Endothelial cell (in vitro differentiated cells): ENCODE measurements around the gene FUT8. TPM values are rescaled to one million over a fixed set of nuclear protein-coding genes. Genes with fewer than 3 reads are reported as not detected.

Source experiments
- DNase-seq: peaks from one replicate; pipeline ENCODE4 v3.0.0; 2021; ENCODE audit warnings: low spot score
- H3K27ac Mint-ChIP-seq: one replicate; pipeline ENCODE4 v1.8.0; 2021; ENCODE audit warnings: mixed read lengths, inconsistent platforms; ENCODE audit not compliant: unreplicated experiment
- H3K27me3 Mint-ChIP-seq: one replicate; pipeline ENCODE4 v1.8.0; 2021; ENCODE audit warnings: mild to moderate bottlenecking, moderate library complexity, mixed read lengths, inconsistent platforms; ENCODE audit not compliant: unreplicated experiment
- H3K36me3 Mint-ChIP-seq: one replicate; pipeline ENCODE4 v1.8.0; 2021; ENCODE audit warnings: mild to moderate bottlenecking, low read depth, mixed read lengths, inconsistent platforms; ENCODE audit not compliant: unreplicated experiment
- H3K4me1 Mint-ChIP-seq: one replicate; pipeline ENCODE4 v1.8.0; 2021; ENCODE audit warnings: mild to moderate bottlenecking, mixed read lengths, inconsistent platforms; ENCODE audit not compliant: unreplicated experiment
- H3K4me3 Mint-ChIP-seq: one replicate; pipeline ENCODE4 v1.8.0; 2021; ENCODE audit warnings: mild to moderate bottlenecking, mixed read lengths, inconsistent platforms; ENCODE audit not compliant: unreplicated experiment
- H3K9me3 Mint-ChIP-seq: one replicate; pipeline ENCODE4 v1.8.0; 2021; ENCODE audit warnings: mixed read lengths, inconsistent platforms; ENCODE audit not compliant: unreplicated experiment
- CTCF ChIP-seq: fragments of 200-600 bp; sonication (generic); IDR thresholded peaks from one replicate; pipeline ENCODE4 v1.5.0; 2021; ENCODE audit warnings: antibody characterized with exemption; ENCODE audit not compliant: unreplicated experiment
- total RNA-seq: library from RNA; stranded (reverse); fragmentation: NEBNext Ultra II Directional; extraction: Animal tissue kit (Norgen Biotek cat#: 25700); gene quantifications from one replicate; pipeline ENCODE4 v1.2.1, GENCODE V29; 2021; ENCODE audit not compliant: unreplicated experiment

Gene FUT8
- total RNA-seq, 1 donor from 2014 or later, result 65.4 TPM

GRCh38 chr14:65478017-65478416, 65.5 kb downstream of the FUT8 start:
- H3K4me1 Mint-ChIP-seq, result peaks cover 2% of the 10 kb centered on the region
- no peak overlapping the region for H3K4me3 Mint-ChIP-seq
- no peaks in the 10 kb centered on the region for H3K36me3 Mint-ChIP-seq
- no peaks in the 10 kb centered on the region for H3K27me3 Mint-ChIP-seq
- H3K9me3 Mint-ChIP-seq, result no peaks in the 10 kb centered on the region
- TF ChIP-seq CTCF, result no peak
- no peak for DNase-seq
- no peak overlapping the region for H3K27ac Mint-ChIP-seq

GRCh38 chr14:65478596-65478995, 66.1 kb downstream of the FUT8 start:
- peaks cover 2% of the 10 kb centered on the region for H3K4me1 Mint-ChIP-seq
- H3K9me3 Mint-ChIP-seq, result no peaks in the 10 kb centered on the region
- no peak overlapping the region for H3K27ac Mint-ChIP-seq
- DNase-seq, result no peak
- no peaks in the 10 kb centered on the region for H3K36me3 Mint-ChIP-seq
- no peak overlapping the region for H3K4me3 Mint-ChIP-seq
- no peak for TF ChIP-seq CTCF
- no peaks in the 10 kb centered on the region for H3K27me3 Mint-ChIP-seq

- Mint-ChIP-seq H3K27me3 (no peaks in the 10 kb centered on the region), H3K9me3 (no peaks in the 10 kb centered on the region), H3K36me3 (no peaks in the 10 kb centered on the region), H3K4me3 (no peak overlapping the region), H3K4me1 (peaks cover 2% of the 10 kb centered on the region), H3K27ac (no peak overlapping the region)
- TF ChIP-seq CTCF, result no peak
- no peak for DNase-seq
Measured at GRCh38 chr14:65479386-65479785, 66.9 kb downstream of the FUT8 start.

GRCh38 chr14:65482757-65483438, 70.4 kb downstream of the FUT8 start:
- Mint-ChIP-seq H3K4me1 (peaks cover 6% of the 10 kb centered on the region), H3K9me3 (no peaks in the 10 kb centered on the region)
- no peak for DNase-seq

More at GRCh38 chr14:65482757-65483438, 70.4 kb downstream of the FUT8 start:
- no peak for TF ChIP-seq CTCF
- H3K27ac Mint-ChIP-seq, result no peak overlapping the region
- no peaks in the 10 kb centered on the region for H3K36me3 Mint-ChIP-seq
- H3K4me3 Mint-ChIP-seq, result no peak overlapping the region
- no peaks in the 10 kb centered on the region for H3K27me3 Mint-ChIP-seq
